Testis (tissue), 2 donors: Measurements from ENCODE around the gene CD276.

Experiments
- CTCF ChIP-seq, 3 experiments: fragments of 450-650 bp in 2 of 3; fragments of 200-600 bp in 1 of 3; sonication (generic) in 1 of 3; IDR thresholded peaks; one replicate each; pipeline ENCODE4 v1.5.1; 2016 to 2019; ENCODE audit warnings: antibody characterized with exemption in 3 of 3, mild to moderate bottlenecking in 2 of 3, moderate library complexity in 1 of 3
- POLR2A ChIP-seq: fragments of 450-650 bp; IDR thresholded peaks from one replicate; pipeline ENCODE4 v1.6.1; 2017; ENCODE audit warnings: antibody characterized with exemption, mild to moderate bottlenecking, moderate library complexity

DNA sequence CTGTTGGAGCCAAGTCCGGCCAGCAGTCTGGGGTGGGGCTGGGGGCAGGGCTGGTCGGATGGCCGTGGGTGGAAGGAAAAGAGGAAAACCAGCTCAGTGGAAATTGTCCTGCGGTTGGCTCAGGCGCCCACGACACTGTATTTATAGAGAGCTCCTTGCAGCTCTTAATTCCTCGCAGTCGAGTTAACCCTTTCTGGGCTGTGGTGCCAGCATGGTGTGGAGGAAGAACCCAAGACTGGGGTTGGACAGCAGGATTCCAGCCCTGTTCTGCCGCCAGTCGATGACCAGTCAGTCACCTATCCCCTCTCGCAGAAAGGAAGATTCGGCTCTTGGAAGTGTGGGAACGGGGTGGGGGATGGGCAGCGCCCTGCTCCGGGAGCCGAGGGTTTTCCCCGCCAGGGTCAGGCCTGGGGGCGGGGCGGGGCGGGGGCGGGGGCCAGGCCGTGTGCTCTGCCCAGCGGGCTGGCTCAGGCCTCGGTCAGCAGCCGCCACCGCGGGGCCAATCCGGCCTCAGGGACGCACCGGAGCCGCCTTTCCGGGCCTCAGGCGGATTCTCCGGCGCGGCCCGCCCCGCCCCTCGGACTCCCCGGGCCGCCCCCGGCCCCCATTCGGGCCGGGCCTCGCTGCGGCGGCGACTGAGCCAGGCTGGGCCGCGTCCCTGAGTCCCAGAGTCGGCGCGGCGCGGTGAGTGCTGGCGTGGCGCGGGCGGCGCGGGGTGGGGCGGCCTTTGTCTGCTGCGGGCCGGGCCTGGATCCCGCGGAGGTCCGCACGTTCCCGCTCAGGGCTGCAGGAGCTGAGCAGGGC, at the start of gene CD276:
- TF ChIP-seq CTCF (IDR thresholded peaks at IDR 0.05): no peak
- TF ChIP-seq POLR2A: no peak
